ENCODE data around the gene NCR3LG1. TPM values are rescaled to one million over a fixed set of nuclear protein-coding genes. Genes with fewer than 3 reads are reported as not detected.

The NCR3LG1 gene
- total and polyA plus RNA-seq, 4 donors: 0.94 to 5.8 (median 2.2) TPM

DNA sequence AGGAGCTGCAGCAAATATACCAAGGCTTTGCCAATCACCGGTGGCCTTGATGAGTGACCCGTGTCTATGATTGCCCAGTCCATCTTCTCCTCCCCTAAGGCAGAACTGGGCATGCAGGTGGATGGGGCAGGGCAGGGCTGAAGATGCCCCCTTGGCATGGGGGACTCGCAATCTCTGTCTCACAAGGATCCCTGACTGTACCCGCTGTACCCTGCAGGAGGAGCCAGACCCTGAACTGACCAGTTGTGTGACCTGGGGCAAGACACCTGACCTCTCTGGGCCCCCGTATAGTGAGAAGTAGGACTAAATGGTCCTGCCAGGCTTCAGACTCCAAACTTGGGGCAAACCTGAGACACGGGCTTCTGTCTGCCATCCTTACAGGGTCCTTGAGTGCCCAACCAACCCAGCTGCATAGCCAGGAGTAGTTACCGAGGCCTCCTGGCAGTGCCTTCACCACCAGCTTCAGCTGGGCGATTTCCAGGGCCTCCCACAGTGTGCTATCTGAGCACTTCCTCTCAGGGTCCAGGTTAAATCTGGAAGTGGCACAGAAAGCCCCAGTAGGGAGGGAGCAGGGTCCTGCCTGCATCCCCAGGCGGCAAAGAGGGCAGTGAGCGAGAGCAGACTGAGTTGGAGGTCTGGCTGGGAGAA, 43.3 kb downstream of the NCR3LG1 start:
- peaks cover 0 to 4% (median 4%) of the 10 kb centered on the region in 3 donors for H3K27me3 ChIP-seq (ENCODE audit: control insufficient read depth in 3 of 3, insufficient read depth in 3 of 3, low read length in 2 of 3)
- no peak for TF ChIP-seq CTCF (IDR thresholded peaks at IDR 0.05; ENCODE audit: control extremely low read depth, extremely low read depth)
- no peak overlapping the region for H3K9ac ChIP-seq (ENCODE audit: insufficient read depth in 1 of 2, low read length in 2 of 2)
- H3K27ac ChIP-seq (ENCODE audit: low read depth in 1 of 2, low read length in 1 of 2): no peak overlapping the region
- no peak overlapping the region for H3K4me3 ChIP-seq
- 90% methylated on average over 10 of the region's 10 CpGs for WGBS, 2 donors
- ATAC-seq (ENCODE audit: insufficient read depth, low FRiP score) (no peak), DNase-seq (no peak)
- no peaks in the 10 kb centered on the region for H3K9me3 ChIP-seq (ENCODE audit: control insufficient read depth in 4 of 4, insufficient read depth in 3 of 4, low read length in 3 of 4)
- no peaks in the 10 kb centered on the region for H3K36me3 ChIP-seq (ENCODE audit: control insufficient read depth in 4 of 4, insufficient read depth in 4 of 4, low read length in 4 of 4)
- H3K4me1 ChIP-seq (ENCODE audit: control insufficient read depth in 5 of 5, insufficient read depth in 5 of 5, low read length in 5 of 5): no peaks in the 10 kb centered on the region

GRCh38 chr11:17395554-17395961, 44.0 kb downstream of the NCR3LG1 start:
- WGBS, 2 donors: 95 to 99% methylated on average over 20 of the region's 20 CpGs
- no peak for DNase-seq
- H3K4me1 ChIP-seq (ENCODE audit: control insufficient read depth in 5 of 5, insufficient read depth in 5 of 5, low read length in 5 of 5): no peaks in the 10 kb centered on the region
- no peak for TF ChIP-seq CTCF (IDR thresholded peaks at IDR 0.05; ENCODE audit: control extremely low read depth, extremely low read depth)
- no peak overlapping the region for H3K27ac ChIP-seq (ENCODE audit: low read depth in 1 of 2, low read length in 1 of 2)
- H3K9me3 ChIP-seq (ENCODE audit: control insufficient read depth in 4 of 4, insufficient read depth in 3 of 4, low read length in 3 of 4): no peaks in the 10 kb centered on the region
- no peak for ATAC-seq (ENCODE audit: insufficient read depth, low FRiP score)
- peaks cover 0 to under 1% (median 0%) of the 10 kb centered on the region in 3 donors for H3K27me3 ChIP-seq (ENCODE audit: control insufficient read depth in 3 of 3, insufficient read depth in 3 of 3, low read length in 2 of 3)
- no peaks in the 10 kb centered on the region for H3K36me3 ChIP-seq (ENCODE audit: control insufficient read depth in 4 of 4, insufficient read depth in 4 of 4, low read length in 4 of 4)
- no peak overlapping the region for H3K9ac ChIP-seq (ENCODE audit: insufficient read depth in 1 of 2, low read length in 2 of 2)
- H3K4me3 ChIP-seq: no peak overlapping the region

- no peak overlapping the region for H3K4me3 ChIP-seq
- H3K36me3 ChIP-seq (ENCODE audit: control insufficient read depth in 4 of 4, insufficient read depth in 4 of 4, low read length in 4 of 4): no peaks in the 10 kb centered on the region
- no peaks in the 10 kb centered on the region for H3K9me3 ChIP-seq (ENCODE audit: control insufficient read depth in 4 of 4, insufficient read depth in 3 of 4, low read length in 3 of 4)
- 91 to 94% methylated on average over 6 of the region's 6 CpGs for WGBS, 2 donors
- TF ChIP-seq CTCF (IDR thresholded peaks at IDR 0.05; ENCODE audit: control extremely low read depth, extremely low read depth): no peak
- H3K27me3 ChIP-seq (ENCODE audit: control insufficient read depth in 3 of 3, insufficient read depth in 3 of 3, low read length in 2 of 3): no peaks in the 10 kb centered on the region
- no peak overlapping the region for H3K9ac ChIP-seq (ENCODE audit: insufficient read depth in 1 of 2, low read length in 2 of 2)
- H3K4me1 ChIP-seq (ENCODE audit: control insufficient read depth in 5 of 5, insufficient read depth in 5 of 5, low read length in 5 of 5): no peaks in the 10 kb centered on the region
- DNase-seq (no peak), ATAC-seq (ENCODE audit: insufficient read depth, low FRiP score) (no peak)
- no peak overlapping the region for H3K27ac ChIP-seq (ENCODE audit: low read depth in 1 of 2, low read length in 1 of 2)
Measured at GRCh38 chr11:17395978-17396377, 44.4 kb downstream of the NCR3LG1 start.
